Heart left ventricle (tissue), 13 donors: ENCODE data around the gene IQSEC1.

Experiments
- CTCF ChIP-seq, 12 donors: fragments of 200-600 bp; sonication (generic) in 4 of 12; IDR thresholded peaks; one replicate each; pipeline versions ENCODE4 v1.5.0 to v1.8.0; 2018 to 2022; ENCODE audit warnings: antibody characterized with exemption in 12 of 12, mild to moderate bottlenecking in 5 of 12
- POLR2A ChIP-seq, 2 donors: fragments of 450-650 bp; IDR thresholded peaks; one replicate each; pipeline ENCODE4 v1.6.1; 2017; ENCODE audit warnings: antibody characterized with exemption in 2 of 2, mild to moderate bottlenecking in 2 of 2, moderate library complexity in 2 of 2
- donor health status: ischemic (EF 13 %, LVEDD 7.1; RV severe dilation, severe dysfunction).
- donor health status: DM: no; HTN: yes; CAD: no.
- donor health status: DM: no; HTN: no; CAD: no.
- donor health status: ischemic (EF 25% LVEDD 6.9; RV normal size, moderate dysfunction).
- donor health status: ischemic (EF 25% LVEDD 5.7; RV mildly dilated, moderate dysfunction).
- donor health status: ischemic (EF 35%, LVEDD 5.7; RV mildly dilated, moderate dysfunction).
- donor health status: nonischemic (EF 11% LVEDD 7.7; RV severe dilation, severe dysfunction).
- donor health status: DM: yes; HTN: yes; CAD: no.
- donor health status: PGD.
- donor health status: ischemic (EF 29% LVEDD 5.4; RV normal size, mild dysfunction).
- donor health status: nonischemic (EF 23%, LVEDD 6.1; RV moderate dilation, normal function).

- TF ChIP-seq CTCF (IDR thresholded peaks at IDR 0.05) (no peak), POLR2A (IDR thresholded peaks at IDR 0.05) (no peak)
These were observed 41.0 kb downstream of the IQSEC1 start for GRCh38 chr3:13032206-13032605.
